HepG2 (cell line): ENCODE data around the gene ATG4B. TPM values are rescaled to one million over a fixed set of nuclear protein-coding genes. Genes with fewer than 3 reads are reported as not detected.

Experiments used
- CTCF ChIP-seq: sonication (generic); formaldehyde crosslinking; IDR thresholded peaks from 2 replicates; pipeline ENCODE4 v1.5.0; 2020; ENCODE audit warnings: mild to moderate bottlenecking, missing genetic modification reagents, moderate library complexity
- DNMT3B ChIP-seq: conservative IDR thresholded peaks from 2 replicates; pipeline ENCODE4 v1.6.1; 2016; ENCODE audit warnings: missing biosample characterization, control low read depth
- ERF ChIP-seq: IDR thresholded peaks from 2 replicates; pipeline ENCODE4 v1.6.1; 2018; ENCODE audit warnings: missing biosample characterization, missing genetic modification reagents
- JARID2 ChIP-seq: sonication (generic); formaldehyde crosslinking; IDR thresholded peaks from 2 replicates; pipeline ENCODE4 v1.8.1; 2023; ENCODE audit warnings: missing genetic modification reagents, inconsistent platforms; ENCODE audit not compliant: insufficient replicate concordance
- KDM5A ChIP-seq: fragments of 200-600 bp; sonication (generic); IDR thresholded peaks from 2 replicates; pipeline ENCODE4 v1.7.0; 2018; ENCODE audit warnings: antibody characterized with exemption, mild to moderate bottlenecking, low read length, borderline replicate concordance
- KLF11 ChIP-seq: IDR thresholded peaks from 2 replicates; pipeline ENCODE4 v1.6.1; 2016; ENCODE audit warnings: missing compliant biosample characterization
- KMT2A ChIP-seq: sonication (generic); formaldehyde crosslinking; IDR thresholded peaks from 2 replicates; pipeline ENCODE4 v1.4.0; 2020; ENCODE audit warnings: missing genetic modification reagents
- MIER2 ChIP-seq: IDR thresholded peaks from 2 replicates; pipeline ENCODE4 v1.6.1; 2016; ENCODE audit warnings: missing biosample characterization, missing genetic modification reagents
- NFAT5 ChIP-seq: sonication (generic); formaldehyde crosslinking; IDR thresholded peaks from 2 replicates; pipeline ENCODE4 v1.4.0; 2020; ENCODE audit warnings: missing genetic modification reagents
- PHF8 ChIP-seq: sonication (generic); formaldehyde crosslinking; IDR thresholded peaks from 2 replicates; pipeline ENCODE4 v1.5.0; 2020; ENCODE audit warnings: missing genetic modification reagents
- SIX4 ChIP-seq: sonication (generic); formaldehyde crosslinking; IDR thresholded peaks from 2 replicates; pipeline ENCODE4 v1.4.0; 2020; ENCODE audit warnings: missing genetic modification reagents
- SOX5 ChIP-seq: IDR thresholded peaks from 2 replicates; pipeline ENCODE4 v1.6.1; 2016; ENCODE audit warnings: borderline replicate concordance
- TBP ChIP-seq: sonication (generic); formaldehyde crosslinking; IDR thresholded peaks from 2 replicates; pipeline ENCODE4 v1.5.0; 2020; ENCODE audit warnings: missing genetic modification reagents
- TFE3 ChIP-seq: IDR thresholded peaks from 2 replicates; pipeline ENCODE4 v1.6.1; 2016
- THAP8 ChIP-seq: sonication (generic); formaldehyde crosslinking; IDR thresholded peaks from 2 replicates; pipeline ENCODE4 v1.5.1; 2020; ENCODE audit warnings: missing genetic modification reagents, mild to moderate bottlenecking, borderline replicate concordance
- ZBTB38 ChIP-seq: sonication (generic); formaldehyde crosslinking; IDR thresholded peaks from 2 replicates; pipeline ENCODE4 v1.5.1; 2020; ENCODE audit warnings: mild to moderate bottlenecking, missing genetic modification reagents
- ZC3H13 ChIP-seq: sonication (generic); formaldehyde crosslinking; IDR thresholded peaks from 2 replicates; pipeline ENCODE4 v1.8.1; 2023; ENCODE audit warnings: mild to moderate bottlenecking, missing genetic modification reagents, moderate library complexity
- ZEB1 ChIP-seq: IDR thresholded peaks from 2 replicates; pipeline ENCODE4 v1.6.1; 2012; ENCODE audit warnings: mild to moderate bottlenecking, low read depth, inconsistent platforms; ENCODE audit not compliant: insufficient replicate concordance
- ZNF513 ChIP-seq: sonication (generic); formaldehyde crosslinking; conservative IDR thresholded peaks from 2 replicates; pipeline ENCODE4 v1.5.0; 2020; ENCODE audit warnings: missing genetic modification reagents
- ZNF747 ChIP-seq: sonication (generic); formaldehyde crosslinking; IDR thresholded peaks from 2 replicates; pipeline ENCODE4 v1.8.1; 2023; ENCODE audit warnings: missing genetic modification reagents, mild to moderate bottlenecking, borderline replicate concordance
- ZNF788 ChIP-seq: sonication (generic); formaldehyde crosslinking; IDR thresholded peaks from 2 replicates; pipeline ENCODE4 v1.5.0; 2020; ENCODE audit warnings: mild to moderate bottlenecking, missing genetic modification reagents, borderline replicate concordance
- ZNF878 ChIP-seq: sonication (generic); formaldehyde crosslinking; IDR thresholded peaks from 2 replicates; pipeline ENCODE4 v1.8.1; 2023; ENCODE audit warnings: mild to moderate bottlenecking, missing genetic modification reagents, moderate library complexity
- polyA plus RNA-seq, 8 experiments: library from polyadenylated mRNA; depleted of rRNA in 3 of 8; stranded (reverse) in 7 of 8; unstranded in 1 of 8; fragments of >200 nt; fragmentation: Illumina TruSeq in 4 of 8; extraction: Trizol in 4 of 8; gene quantifications; 2 replicates each; pipeline versions ENCODE4 v1.2.1 to v1.2.3, GENCODE V29; 2011 to 2016; ENCODE audit warnings: low read depth in 4 of 8, missing spikeins in 1 of 8, mixed read lengths in 1 of 8; ENCODE audit not compliant: insufficient read depth in 1 of 8
- total RNA-seq, 5 experiments: library from RNA; depleted of rRNA; stranded (reverse); fragments of >200 nt; fragmentation: Illumina TruSeq; extraction: Trizol; gene quantifications; 2 replicates each; pipeline ENCODE4 v1.2.3, GENCODE V29; 2016; ENCODE audit warnings: low read depth in 1 of 5

Gene ATG4B
- total and polyA plus RNA-seq, 2 of the 13 experiments (the other 11 are each of a cell fraction or from before 2014, with no cell fraction given), result 95.5 to 239 TPM

GRCh38 chr2:241701149-241701398 lies 63.6 kb downstream of the ATG4B start (continued):
- no peak; the same call in 1 of the 2 replicates for TF ChIP-seq TFE3 (CRISPR knock-in tag)
- no peak for TF ChIP-seq ZNF513
- no peak for TF ChIP-seq DNMT3B (CRISPR knock-in tag)
- no peak for TF ChIP-seq KMT2A (CRISPR knock-in tag)
- no peak for TF ChIP-seq TBP (CRISPR knock-in tag)
- TF ChIP-seq THAP8 (CRISPR knock-in tag), result no peak
- no peak for TF ChIP-seq NFAT5 (CRISPR knock-in tag)
- TF ChIP-seq ZBTB38 (CRISPR knock-in tag), result no peak
- TF ChIP-seq SIX4 (CRISPR knock-in tag), result 0 out of 2 replicates have a peak, but pooled peaks have one; percentile 17
- TF ChIP-seq KDM5A, result peak; percentile 73; the same call in 1 of the 2 replicates
- no peak for TF ChIP-seq ZNF747
- TF ChIP-seq ZNF788 (CRISPR knock-in tag), result no peak
- TF ChIP-seq JARID2 (CRISPR knock-in tag), result peak; percentile 25
- TF ChIP-seq ZEB1, result no peak
- 0 out of 2 replicates have a peak, but pooled peaks have one; percentile 84 for TF ChIP-seq ZC3H13 (CRISPR knock-in tag)
- no peak for TF ChIP-seq ZNF878 (CRISPR knock-in tag)
- no peak for TF ChIP-seq PHF8 (CRISPR knock-in tag)
- no peak; the same call in 1 of the 2 replicates for TF ChIP-seq CTCF
- no peak for TF ChIP-seq KLF11 (CRISPR knock-in tag)
- no peak for TF ChIP-seq ERF (CRISPR knock-in tag)
- peak; percentile 18; the same call in 1 of the 2 replicates for TF ChIP-seq MIER2 (CRISPR knock-in tag)
- TF ChIP-seq SOX5 (CRISPR knock-in tag), result no peak
